Right lobe of liver (tissue), 6 donors: ENCODE data around the gene ARL15. TPM values are rescaled to one million over a fixed set of nuclear protein-coding genes. Genes with fewer than 3 reads are reported as not detected.
"Not testable (repeated sequence)": the region's sequence is repeated elsewhere in the genome, so short reads cannot be mapped to it uniquely, and the experiment has no call there.

ENCODE experiments used
- ATAC-seq, 4 donors: fragments of 200-7000 bp; cut with Tn5 transposase; one replicate each; pipeline ENCODE4 v1.9.1; 2020; ENCODE audit warnings: mild to moderate bottlenecking in 4 of 4, moderate library complexity in 4 of 4
- DNase-seq, 3 donors: peaks; one replicate each; pipeline ENCODE4 v3.0.0-alpha.2; 2020
- H3K27ac ChIP-seq, 3 donors: fragments of 200-600 bp; one replicate each; pipeline ENCODE4 v1.8.0; 2022
- H3K27me3 ChIP-seq, 2 donors: fragments of 200-600 bp; one replicate each; pipeline ENCODE4 v1.8.0; 2022
- H3K36me3 ChIP-seq, 4 donors: fragments of 200-600 bp; sonication (generic) in 1 of 4; one replicate each; pipeline versions ENCODE4 v1.5.1 to v1.8.0; 2017 to 2022; ENCODE audit warnings: control low read depth in 1 of 4
- H3K4me1 ChIP-seq, 4 donors: fragments of 200-600 bp; sonication (generic) in 1 of 4; one replicate each; pipeline versions ENCODE4 v1.5.1 to v1.8.0; 2017 to 2022; ENCODE audit warnings: control low read depth in 1 of 4
- H3K4me3 ChIP-seq, 3 donors: fragments of 200-600 bp; one replicate each; pipeline ENCODE4 v1.8.0; 2022
- H3K9me3 ChIP-seq, 4 donors: fragments of 200-600 bp; sonication (generic) in 1 of 4; one replicate each; pipeline versions ENCODE4 v1.5.1 to v1.8.0; 2017 to 2022; ENCODE audit warnings: control low read depth in 1 of 4
- CTCF ChIP-seq, 4 donors: fragments of 200-600 bp in 3 of 4; fragments of 450-650 bp in 1 of 4; IDR thresholded peaks; one replicate each; pipeline versions ENCODE4 v1.5.1 to v1.8.0; 2016 to 2022; ENCODE audit warnings: antibody characterized with exemption in 4 of 4, mild to moderate bottlenecking in 2 of 4
- POLR2A ChIP-seq: fragments of 450-650 bp; IDR thresholded peaks from one replicate; pipeline ENCODE4 v1.6.1; 2017; ENCODE audit warnings: antibody characterized with exemption, mild to moderate bottlenecking
- WGBS: methylation state at CpG from one replicate; pipeline ENCODE4 v1.1.6; 2018; ENCODE audit warnings: low coverage, low lambda C conversion rate; ENCODE audit not compliant: insufficient coverage; ENCODE audit errors: missing lambda C conversion rate; 5-methylcytosine and 5-hydroxymethylcytosine counted together
- intact Hi-C, 2 donors: fragments of 100-400 bp; cut with DNase I; formaldehyde crosslinking; loops; one replicate each; pipeline versions ENCODE4 v1.11.2 to v1.14.1; 2022
- total RNA-seq, 6 experiments: library from RNA; depleted of rRNA in 2 of 6; stranded (reverse); fragments of >200 nt in 2 of 6; fragmentation: NEBNext Ultra II Directional in 3 of 6; extraction: Animal tissue kit (Norgen Biotek cat#: 25700) in 3 of 6; gene quantifications; one replicate each; pipeline versions ENCODE4 v1.1.0 to v1.2.4, GENCODE V29; 2016 to 2023
- donor health status: DM: no; HTN: yes; CAD: no.
- donor health status: DM: no; HTN: no; CAD: no.
- donor health status: DM: no; HTN: no; CAD: no.
- donor health status: DM: no; HTN: yes; CAD: no.
- donor health status: DM: no; HTN: yes; CAD: no.

ARL15 gene
- total RNA-seq, 6 experiments from 2014 or later = 6.3 to 16.5 (median 9.6) TPM

GRCh38 chr5:53984971-53985370 lies 325.4 kb downstream of the ARL15 start:
- no peak for DNase-seq
- TF ChIP-seq POLR2A = no peak
- TF ChIP-seq CTCF (IDR thresholded peaks at IDR 0.05) = no peak
- Histone ChIP-seq H3K9me3 (no peaks in the 10 kb centered on the region), H3K27ac (no peak overlapping the region), H3K4me1 (no peaks in the 10 kb centered on the region), H3K27me3 (no peaks in the 10 kb centered on the region), H3K4me3 (no peak overlapping the region), H3K36me3 (no peaks in the 10 kb centered on the region)
- no peak for ATAC-seq
- intact Hi-C loops = no loop called here
- 86% methylated on average over 1 of the region's 1 CpG for WGBS

- H3K27ac ChIP-seq = no peak overlapping the region
- H3K4me1 ChIP-seq = no peaks in the 10 kb centered on the region
- DNase-seq (no peak), ATAC-seq (no peak)
- intact Hi-C loops = no loop called here
- H3K36me3 ChIP-seq = no peaks in the 10 kb centered on the region
- no peaks in the 10 kb centered on the region for H3K27me3 ChIP-seq
- H3K9me3 ChIP-seq = no peaks in the 10 kb centered on the region
- 78% methylated on average over 10 of the region's 10 CpGs for WGBS
- TF ChIP-seq POLR2A = no peak
- TF ChIP-seq CTCF (IDR thresholded peaks at IDR 0.05) = no peak
- no peak overlapping the region for H3K4me3 ChIP-seq
Measured at GRCh38 chr5:53983568-53984460, 326.6 kb downstream of the ARL15 start.

GRCh38 chr5:53982319-53982718 lies 328.1 kb downstream of the ARL15 start:
- ATAC-seq, H3K27ac ChIP-seq, H3K4me3 ChIP-seq, H3K36me3 ChIP-seq, H3K27me3 ChIP-seq, H3K4me1 ChIP-seq, H3K9me3 ChIP-seq, intact Hi-C loops, DNase-seq: not testable (repeated sequence)
- WGBS = 100% methylated on average over 2 of the region's 2 CpGs

GRCh38 chr5:53980061-53980460 lies 330.3 kb downstream of the ARL15 start:
- no peak for DNase-seq
- ATAC-seq = no peak
- H3K4me3 ChIP-seq = no peak overlapping the region
- intact Hi-C loops = no loop called here
- no peaks in the 10 kb centered on the region for H3K9me3 ChIP-seq
- no peaks in the 10 kb centered on the region for H3K27me3 ChIP-seq
- TF ChIP-seq POLR2A = no peak
- TF ChIP-seq CTCF (IDR thresholded peaks at IDR 0.05) = no peak
- H3K27ac ChIP-seq = no peak overlapping the region
- H3K4me1 ChIP-seq = no peaks in the 10 kb centered on the region
- no peaks in the 10 kb centered on the region for H3K36me3 ChIP-seq

GRCh38 chr5:53974021-53974420 lies 336.4 kb downstream of the ARL15 start:
- 100% methylated on average over 1 of the region's 1 CpG for WGBS
- intact Hi-C loops = no loop called here
- no peak for TF ChIP-seq POLR2A
- no peak for TF ChIP-seq CTCF (IDR thresholded peaks at IDR 0.05)

More at GRCh38 chr5:53974021-53974420, 336.4 kb downstream of the ARL15 start:
- ATAC-seq (peak in 2 of 4 donors; percentile 17 to 57), DNase-seq (no peak)
- Histone ChIP-seq H3K4me1 (peaks cover 0 to 4% (median 0%) of the 10 kb centered on the region in 4 donors), H3K27me3 (no peaks in the 10 kb centered on the region), H3K36me3 (no peaks in the 10 kb centered on the region), H3K9me3 (no peaks in the 10 kb centered on the region), H3K27ac (no peak overlapping the region), H3K4me3 (no peak overlapping the region)
